Kidney (tissue), 14 donors: ENCODE data around the gene ATAD2B. TPM values are rescaled to one million over a fixed set of nuclear protein-coding genes. Genes with fewer than 3 reads are reported as not detected.

Experiments used
- DNase-seq, 5 donors: peaks; one replicate each; pipeline ENCODE4 v3.0.0-alpha.2; 2013 to 2020
- FAIRE-seq: peaks from 2 replicates; lab custom pipeline; 2012; peaks lifted over from hg19 to GRCh38; lab: Jason Lieb, UNC
- H3K27ac ChIP-seq, 2 donors: one replicate each; pipeline ENCODE4 v1.7.0; 2013; ENCODE audit warnings: low read depth in 2 of 2, low read length in 2 of 2, inconsistent platforms in 1 of 2
- H3K27me3 ChIP-seq: one replicate; pipeline ENCODE4 v1.7.1; 2013; ENCODE audit warnings: low read length, inconsistent platforms; ENCODE audit not compliant: control insufficient read depth, insufficient read depth
- H3K36me3 ChIP-seq, 3 donors: one replicate each; pipeline versions ENCODE4 v1.7.0 to v1.7.1; 2013; ENCODE audit warnings: low read length in 3 of 3, control low read depth in 1 of 3, inconsistent platforms in 1 of 3; ENCODE audit not compliant: insufficient read depth in 3 of 3, control insufficient read depth in 2 of 3
- H3K4me1 ChIP-seq, 3 donors: one replicate each; pipeline versions ENCODE4 v1.7.0 to v1.7.1; 2013; ENCODE audit warnings: low read length in 3 of 3, inconsistent platforms in 1 of 3, low read depth in 1 of 3; ENCODE audit not compliant: control insufficient read depth in 2 of 3, insufficient read depth in 2 of 3
- H3K4me3 ChIP-seq, 3 donors: one replicate each; pipeline versions ENCODE4 v1.7.0 to v1.8.1; 2013; ENCODE audit warnings: low read length in 3 of 3, control low read depth in 1 of 3, inconsistent platforms in 1 of 3
- H3K9ac ChIP-seq, 3 donors: one replicate each; pipeline versions ENCODE4 v1.7.0 to v1.7.1; 2013; ENCODE audit warnings: low read length in 3 of 3, control low read depth in 1 of 3, inconsistent platforms in 1 of 3
- H3K9me3 ChIP-seq, 3 donors: one replicate each; pipeline versions ENCODE4 v1.7.0 to v1.7.1; 2013; ENCODE audit warnings: low read length in 3 of 3, control low read depth in 1 of 3, inconsistent platforms in 1 of 3; ENCODE audit not compliant: control insufficient read depth in 2 of 3, insufficient read depth in 1 of 3
- CTCF ChIP-seq: IDR thresholded peaks from 3 replicates; pipeline ENCODE4 v1.5.1; 2012; ENCODE audit warnings: mild to moderate bottlenecking, moderate library complexity, borderline replicate concordance; ENCODE audit not compliant: insufficient read depth; ENCODE audit errors: extremely low read depth
- intact Hi-C: fragments of 100-400 bp; cut with DNase I; formaldehyde crosslinking; loops from one replicate; pipeline ENCODE4 v1.11.1; 2022
- polyA plus RNA-seq: library from polyadenylated mRNA; stranded (reverse); fragments of 350-450 nt; fragmentation: Illumina TruSeq; extraction: RNeasy Lipid Tissue Mini Kit (QIAGEN cat#74804); gene quantifications from one replicate; pipeline ENCODE4 v1.2.3, GENCODE V29; 2014; ENCODE audit warnings: low read depth, low replicate concordance; ENCODE audit not compliant: insufficient read depth
- total RNA-seq: library from RNA; stranded (reverse); fragmentation: NEBNext Ultra II Directional; extraction: Animal tissue kit (Norgen Biotek cat#: 25700); gene quantifications from one replicate; pipeline ENCODE4 v1.2.1, GENCODE V29; 2021
- donor health status: control.
- donor health status: control.
- donor health status: control.
- donor health status: control.
- donor health status: control.
- donor health status: DM: yes; HTN: yes; CAD: no.
- donor health status: Normal renal cell carcinoma (clear cell type).

Gene ATAD2B
- total and polyA plus RNA-seq, 2 donors from 2014 or later: 2.3 to 28.7 TPM

GRCh38 chr2:23751747-23752265, 175.1 kb downstream of the ATAD2B start:
- intact Hi-C loops: no loop called here
- Histone ChIP-seq H3K9me3 (no peaks in the 10 kb centered on the region), H3K4me1 (no peaks in the 10 kb centered on the region), H3K27me3 (no peaks in the 10 kb centered on the region), H3K27ac (no peak overlapping the region), H3K36me3 (peaks cover 0 to 8% (median 2%) of the 10 kb centered on the region in 3 donors), H3K9ac (no peak overlapping the region), H3K4me3 (no peak overlapping the region)
- DNase-seq (no peak), FAIRE-seq (no peak)
- TF ChIP-seq CTCF: no peak

GRCh38 chr2:23746141-23746863, 180.6 kb downstream of the ATAD2B start:
- Histone ChIP-seq H3K27ac (no peak overlapping the region), H3K27me3 (no peaks in the 10 kb centered on the region), H3K9ac (no peak overlapping the region), H3K4me1 (peaks cover 0 to 4% (median 0%) of the 10 kb centered on the region in 3 donors), H3K36me3 (no peaks in the 10 kb centered on the region), H3K9me3 (no peaks in the 10 kb centered on the region), H3K4me3 (no peak overlapping the region)
- no peak for TF ChIP-seq CTCF
- DNase-seq: peak in 1 of 5 donors; percentile 13
- no peak for FAIRE-seq
- intact Hi-C loops: no loop called here

- Histone ChIP-seq H3K9me3 (no peaks in the 10 kb centered on the region), H3K4me1 (peaks cover 0 to 4% (median 0%) of the 10 kb centered on the region in 3 donors), H3K27ac (no peak overlapping the region), H3K36me3 (no peaks in the 10 kb centered on the region), H3K27me3 (no peaks in the 10 kb centered on the region), H3K4me3 (no peak overlapping the region), H3K9ac (no peak overlapping the region)
- DNase-seq (peak in 2 of 5 donors; percentile 6 to 12), FAIRE-seq (no peak)
- intact Hi-C loops: no loop called here
- TF ChIP-seq CTCF: no peak
Observed at GRCh38 chr2:23745726-23746105, 181.2 kb downstream of the ATAD2B start.
